Neural cell (in vitro differentiated cells): Measurements from ENCODE around the gene PTPRN2.

Experiments
- EP300 ChIP-seq: fragments of 450-650 bp; conservative IDR thresholded peaks from 2 replicates; pipeline ENCODE4 v1.6.1; 2014; ENCODE audit warnings: antibody characterized with exemption, mild to moderate bottlenecking, moderate library complexity; ENCODE audit not compliant: poor library complexity, severe bottlenecking
- EZH2 ChIP-seq: fragments of 200-600, 300-800 bp; shearing (Covaris generic), sonication (generic); IDR thresholded peaks from 2 replicates; pipeline ENCODE4 v1.6.1; 2014; ENCODE audit warnings: antibody characterized with exemption, low read length, borderline replicate concordance, mild to moderate bottlenecking; ENCODE audit not compliant: insufficient read depth, poor library complexity, severe bottlenecking
- MXI1 ChIP-seq: fragments of 450-650 bp; conservative IDR thresholded peaks from 2 replicates; pipeline ENCODE4 v1.6.1; 2014; ENCODE audit warnings: antibody characterized with exemption, mild to moderate bottlenecking; ENCODE audit not compliant: poor library complexity, severe bottlenecking
- POLR2AphosphoS5 ChIP-seq: IDR thresholded peaks from 2 replicates; pipeline ENCODE4 v1.6.1; 2012
- RAD21 ChIP-seq: fragments of 450-650 bp; conservative IDR thresholded peaks from 2 replicates; pipeline ENCODE4 v1.6.1; 2014; ENCODE audit warnings: antibody characterized with exemption, mild to moderate bottlenecking, moderate library complexity
- SMC3 ChIP-seq: fragments of 450-650 bp; conservative IDR thresholded peaks from 2 replicates; pipeline ENCODE4 v1.6.1; 2014; ENCODE audit warnings: antibody characterized with exemption, mild to moderate bottlenecking, moderate library complexity; ENCODE audit not compliant: poor library complexity
- TAF1 ChIP-seq: IDR thresholded peaks from 2 replicates; pipeline ENCODE4 v1.6.1; 2012; ENCODE audit warnings: low read depth
- TF ChIP-seq, protein P1 (sequence below): fragments of 450-650 bp; IDR thresholded peaks from 2 replicates; pipeline ENCODE4 v1.5.1; 2014; ENCODE audit warnings: antibody characterized with exemption, mild to moderate bottlenecking, moderate library complexity; ENCODE audit not compliant: poor library complexity, severe bottlenecking
- TF ChIP-seq, protein P2 (sequence below): IDR thresholded peaks from 2 replicates; pipeline ENCODE4 v1.6.1; 2012; ENCODE audit warnings: borderline replicate concordance

DNA sequence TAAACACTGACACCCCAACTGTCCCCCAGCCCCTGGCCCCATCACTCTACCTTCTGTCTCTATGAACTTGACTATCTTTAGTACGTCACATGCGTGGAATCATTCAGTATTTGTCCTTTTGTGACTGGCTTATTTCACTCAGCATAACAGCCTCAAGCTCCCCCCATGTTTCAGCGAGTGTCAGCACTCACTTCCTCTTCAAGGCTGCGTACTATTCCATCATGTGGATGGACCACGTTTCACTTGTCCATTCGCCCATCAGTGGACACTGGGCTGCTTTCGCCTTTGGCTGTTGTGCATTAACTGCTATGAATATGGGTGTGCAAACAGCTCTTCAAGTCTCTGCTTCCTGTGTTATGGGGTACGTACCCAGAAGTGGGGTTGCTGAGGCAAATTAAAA, 100.7 kb downstream of the PTPRN2 start:
- TF ChIP-seq, protein P1, sequence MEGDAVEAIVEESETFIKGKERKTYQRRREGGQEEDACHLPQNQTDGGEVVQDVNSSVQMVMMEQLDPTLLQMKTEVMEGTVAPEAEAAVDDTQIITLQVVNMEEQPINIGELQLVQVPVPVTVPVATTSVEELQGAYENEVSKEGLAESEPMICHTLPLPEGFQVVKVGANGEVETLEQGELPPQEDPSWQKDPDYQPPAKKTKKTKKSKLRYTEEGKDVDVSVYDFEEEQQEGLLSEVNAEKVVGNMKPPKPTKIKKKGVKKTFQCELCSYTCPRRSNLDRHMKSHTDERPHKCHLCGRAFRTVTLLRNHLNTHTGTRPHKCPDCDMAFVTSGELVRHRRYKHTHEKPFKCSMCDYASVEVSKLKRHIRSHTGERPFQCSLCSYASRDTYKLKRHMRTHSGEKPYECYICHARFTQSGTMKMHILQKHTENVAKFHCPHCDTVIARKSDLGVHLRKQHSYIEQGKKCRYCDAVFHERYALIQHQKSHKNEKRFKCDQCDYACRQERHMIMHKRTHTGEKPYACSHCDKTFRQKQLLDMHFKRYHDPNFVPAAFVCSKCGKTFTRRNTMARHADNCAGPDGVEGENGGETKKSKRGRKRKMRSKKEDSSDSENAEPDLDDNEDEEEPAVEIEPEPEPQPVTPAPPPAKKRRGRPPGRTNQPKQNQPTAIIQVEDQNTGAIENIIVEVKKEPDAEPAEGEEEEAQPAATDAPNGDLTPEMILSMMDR, result no peak
- TF ChIP-seq EZH2 (no peak), EP300 (no peak), TAF1 (no peak), RAD21 (no peak), SMC3 (no peak), POLR2AphosphoS5 (no peak), MXI1 (no peak)
- TF ChIP-seq, protein P2, sequence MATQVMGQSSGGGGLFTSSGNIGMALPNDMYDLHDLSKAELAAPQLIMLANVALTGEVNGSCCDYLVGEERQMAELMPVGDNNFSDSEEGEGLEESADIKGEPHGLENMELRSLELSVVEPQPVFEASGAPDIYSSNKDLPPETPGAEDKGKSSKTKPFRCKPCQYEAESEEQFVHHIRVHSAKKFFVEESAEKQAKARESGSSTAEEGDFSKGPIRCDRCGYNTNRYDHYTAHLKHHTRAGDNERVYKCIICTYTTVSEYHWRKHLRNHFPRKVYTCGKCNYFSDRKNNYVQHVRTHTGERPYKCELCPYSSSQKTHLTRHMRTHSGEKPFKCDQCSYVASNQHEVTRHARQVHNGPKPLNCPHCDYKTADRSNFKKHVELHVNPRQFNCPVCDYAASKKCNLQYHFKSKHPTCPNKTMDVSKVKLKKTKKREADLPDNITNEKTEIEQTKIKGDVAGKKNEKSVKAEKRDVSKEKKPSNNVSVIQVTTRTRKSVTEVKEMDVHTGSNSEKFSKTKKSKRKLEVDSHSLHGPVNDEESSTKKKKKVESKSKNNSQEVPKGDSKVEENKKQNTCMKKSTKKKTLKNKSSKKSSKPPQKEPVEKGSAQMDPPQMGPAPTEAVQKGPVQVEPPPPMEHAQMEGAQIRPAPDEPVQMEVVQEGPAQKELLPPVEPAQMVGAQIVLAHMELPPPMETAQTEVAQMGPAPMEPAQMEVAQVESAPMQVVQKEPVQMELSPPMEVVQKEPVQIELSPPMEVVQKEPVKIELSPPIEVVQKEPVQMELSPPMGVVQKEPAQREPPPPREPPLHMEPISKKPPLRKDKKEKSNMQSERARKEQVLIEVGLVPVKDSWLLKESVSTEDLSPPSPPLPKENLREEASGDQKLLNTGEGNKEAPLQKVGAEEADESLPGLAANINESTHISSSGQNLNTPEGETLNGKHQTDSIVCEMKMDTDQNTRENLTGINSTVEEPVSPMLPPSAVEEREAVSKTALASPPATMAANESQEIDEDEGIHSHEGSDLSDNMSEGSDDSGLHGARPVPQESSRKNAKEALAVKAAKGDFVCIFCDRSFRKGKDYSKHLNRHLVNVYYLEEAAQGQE, result no peak
